Measurements from ENCODE around the gene BBX.

- TF ChIP-seq CTCF (IDR thresholded peaks at IDR 0.05) (no peak), POLR2A (IDR thresholded peaks at IDR 0.05) (no peak)
Measured at GRCh38 chr3:107782054-107782453, 259.3 kb downstream of the BBX start.
